RKO (cell line): ENCODE measurements around the gene PALS2.

Source experiments
- DNase-seq: peaks from one replicate; pipeline ENCODE4 v3.0.0-alpha.2; 2016; ENCODE audit warnings: low spot score

Gene PALS2

GRCh38 chr7:24587853-24588252, 14.6 kb downstream of the PALS2 start:
- no peak for DNase-seq

GRCh38 chr7:24591152-24591551, 17.9 kb downstream of the PALS2 start:
- DNase-seq, result no peak

- no peak for DNase-seq
Observed at GRCh38 chr7:24595671-24596418, 22.6 kb downstream of the PALS2 start.

GRCh38 chr7:24597014-24597413, 23.8 kb downstream of the PALS2 start:
- DNase-seq, result no peak

GRCh38 chr7:24601600-24601999, 28.3 kb downstream of the PALS2 start:
- no peak for DNase-seq

GRCh38 chr7:24602860-24603456, 29.7 kb downstream of the PALS2 start:
- peak; percentile 10 for DNase-seq

GRCh38 chr7:24604630-24605029, 31.4 kb downstream of the PALS2 start:
- no peak for DNase-seq

GRCh38 chr7:24608504-24608903, 35.3 kb downstream of the PALS2 start:
- no peak for DNase-seq

GRCh38 chr7:24609059-24609458, 35.8 kb downstream of the PALS2 start:
- DNase-seq, result no peak

- no peak for DNase-seq
Observed at GRCh38 chr7:24609570-24609969, 36.3 kb downstream of the PALS2 start.

- DNase-seq, result no peak
Observed at GRCh38 chr7:24611130-24611529, 37.9 kb downstream of the PALS2 start.

- no peak for DNase-seq
Observed at GRCh38 chr7:24617957-24618616, 44.8 kb downstream of the PALS2 start.

- no peak for DNase-seq
Observed at GRCh38 chr7:24619978-24620377, 46.7 kb downstream of the PALS2 start.

GRCh38 chr7:24622646-24623182, 49.5 kb downstream of the PALS2 start:
- DNase-seq, result no peak
